ENCODE data around the gene A4GNT. TPM values are rescaled to one million over a fixed set of nuclear protein-coding genes. Genes with fewer than 3 reads are reported as not detected.
"Not testable (repeated sequence)": the region's sequence is repeated elsewhere in the genome, so short reads cannot be mapped to it uniquely, and the experiment has no call there.

A4GNT gene
- total and polyA plus RNA-seq, 2 of the 8 experiments (the other 6 are each of a cell fraction or from before 2014, with no cell fraction given): not detected

DNA sequence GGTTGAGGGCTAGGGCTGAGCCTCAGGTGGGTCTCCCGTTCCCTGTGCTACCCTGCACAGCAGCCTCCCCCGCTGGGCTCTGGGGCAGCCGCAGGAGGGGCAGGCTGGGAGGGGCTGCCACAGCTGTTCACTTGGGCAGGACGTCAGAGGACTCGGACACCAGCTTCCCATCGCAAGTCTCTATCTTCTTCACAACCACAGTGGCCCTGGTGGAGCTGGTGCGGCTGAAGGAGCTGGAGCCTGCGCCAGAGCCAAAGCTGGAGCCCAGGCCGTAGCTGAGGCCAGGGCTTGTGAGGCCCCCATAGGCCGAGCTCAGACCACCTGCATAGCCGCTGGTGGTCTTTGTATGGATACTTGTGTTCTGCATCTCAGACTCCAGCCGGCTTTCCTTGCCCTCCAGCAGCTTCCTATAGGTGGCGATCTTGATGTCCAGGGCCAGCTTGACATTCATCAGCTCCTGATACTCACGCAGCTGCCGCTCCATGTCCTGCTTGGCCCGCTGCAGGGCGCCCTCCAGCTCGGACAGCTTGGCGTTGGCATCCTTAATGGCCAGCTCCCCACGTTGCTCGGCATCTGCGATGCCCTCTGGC, 30.7 kb downstream of the A4GNT start:
- FAIRE-seq: not testable (repeated sequence)
- TF ChIP-seq RAD21 (IDR thresholded peaks at IDR 0.05 in 1 of 2, conservative IDR thresholded peaks at IDR 0.05 in 1 of 2; ENCODE audit: low read depth in 2 of 2, low read length in 2 of 2): peak; percentile 33 to 34; a peak in 2 of 4 replicates
- TF ChIP-seq, protein P1, sequence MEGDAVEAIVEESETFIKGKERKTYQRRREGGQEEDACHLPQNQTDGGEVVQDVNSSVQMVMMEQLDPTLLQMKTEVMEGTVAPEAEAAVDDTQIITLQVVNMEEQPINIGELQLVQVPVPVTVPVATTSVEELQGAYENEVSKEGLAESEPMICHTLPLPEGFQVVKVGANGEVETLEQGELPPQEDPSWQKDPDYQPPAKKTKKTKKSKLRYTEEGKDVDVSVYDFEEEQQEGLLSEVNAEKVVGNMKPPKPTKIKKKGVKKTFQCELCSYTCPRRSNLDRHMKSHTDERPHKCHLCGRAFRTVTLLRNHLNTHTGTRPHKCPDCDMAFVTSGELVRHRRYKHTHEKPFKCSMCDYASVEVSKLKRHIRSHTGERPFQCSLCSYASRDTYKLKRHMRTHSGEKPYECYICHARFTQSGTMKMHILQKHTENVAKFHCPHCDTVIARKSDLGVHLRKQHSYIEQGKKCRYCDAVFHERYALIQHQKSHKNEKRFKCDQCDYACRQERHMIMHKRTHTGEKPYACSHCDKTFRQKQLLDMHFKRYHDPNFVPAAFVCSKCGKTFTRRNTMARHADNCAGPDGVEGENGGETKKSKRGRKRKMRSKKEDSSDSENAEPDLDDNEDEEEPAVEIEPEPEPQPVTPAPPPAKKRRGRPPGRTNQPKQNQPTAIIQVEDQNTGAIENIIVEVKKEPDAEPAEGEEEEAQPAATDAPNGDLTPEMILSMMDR (IDR thresholded peaks at IDR 0.05; ENCODE audit: control extremely low read depth in 1 of 3, insufficient read depth in 1 of 3, low read depth in 1 of 3, low read length in 3 of 3): peak; percentile 40 to 72 (median 66)

More for the DNA sequence above, 30.7 kb downstream of the A4GNT start:
- H3K79me2 ChIP-seq (ENCODE audit: control insufficient read depth in 1 of 2, insufficient read depth in 2 of 2, low read length in 2 of 2); H2BK12ac ChIP-seq (ENCODE audit: low read depth, low read length); H4K91ac ChIP-seq (replicated peaks; ENCODE audit: insufficient read length, low read length); H3K23me2 ChIP-seq (ENCODE audit: low read depth, low read length); H3K23ac ChIP-seq (ENCODE audit: insufficient read length); H3K4me1 ChIP-seq (replicated peaks in 1 of 4; ENCODE audit: control insufficient read depth in 3 of 4, insufficient read depth in 4 of 4, low read length in 3 of 4); H2BK15ac ChIP-seq (ENCODE audit: low read length); H3K4me2 ChIP-seq (ENCODE audit: insufficient read depth in 1 of 2, low read depth in 2 of 2, low read length in 2 of 2); H3K27me3 ChIP-seq (replicated peaks in 1 of 4; ENCODE audit: control insufficient read depth in 3 of 4, extremely low read depth in 1 of 4, insufficient read depth in 3 of 4, low read length in 3 of 4); H3K36me3 ChIP-seq (ENCODE audit: control insufficient read depth in 2 of 4, insufficient read depth in 4 of 4, low read length in 3 of 4); H3K9me3 ChIP-seq (ENCODE audit: insufficient read depth in 2 of 2, low read depth in 1 of 2, low read length in 1 of 2); H3K4ac ChIP-seq (replicated peaks; ENCODE audit: insufficient read length, low read depth, low read length); H4K8ac ChIP-seq (ENCODE audit: extremely low read depth, insufficient read depth, low read length); H3K79me1 ChIP-seq (ENCODE audit: low read depth, low read length); H3K27ac ChIP-seq (ENCODE audit: low read depth, low read length); H3K14ac ChIP-seq (ENCODE audit: insufficient read length); H4K20me1 ChIP-seq (replicated peaks in 1 of 2; ENCODE audit: control insufficient read depth in 1 of 2, insufficient read depth in 2 of 2, low read length in 2 of 2); H3K9ac ChIP-seq (replicated peaks in 1 of 4; ENCODE audit: extremely low read depth in 1 of 4, low read depth in 3 of 4, low read length in 3 of 4); H2BK120ac ChIP-seq (replicated peaks; ENCODE audit: low read depth, low read length); H2BK5ac ChIP-seq (ENCODE audit: low read depth, low read length); H2AFZ ChIP-seq (ENCODE audit: low read length); H3K4me3 ChIP-seq (ENCODE audit: extremely low read depth in 1 of 4, insufficient read depth in 2 of 4, low read depth in 3 of 4, low read length in 4 of 4); H2AK5ac ChIP-seq (ENCODE audit: low read depth, low read length); H2BK20ac ChIP-seq (ENCODE audit: low read length); H3K56ac ChIP-seq (replicated peaks; ENCODE audit: insufficient read length, low read depth, low read length); H3K18ac ChIP-seq (ENCODE audit: extremely low read depth, low read length); H4K5ac ChIP-seq (ENCODE audit: insufficient read length, low read depth, low read length): not testable (repeated sequence)
- whole genome bisulfite sequencing, 2 experiments (ENCODE audit: extremely low coverage in 1 of 2, insufficient coverage in 1 of 2, insufficient read length in 1 of 2, insufficient replicate concordance in 2 of 2, low coverage in 1 of 2, low lambda C conversion rate in 2 of 2, missing lambda C conversion rate in 1 of 2): 83% methylated on average over 21 of the region's 22 CpGs; no CpG with 5 or more reads in 1 of the 2 experiments
- peak in 1 of 2 experiments; percentile 64 for DNase-seq (ENCODE audit: low read depth in 1 of 2, low spot score in 2 of 2)
- CTCF ChIA-PET (ENCODE audit: partially characterized antibody): interaction anchor here (1.1 to 9.5 kb wide), 18 partner anchors 9 to 494 kb away, joined by 3 to 85 read pairs (median 8); partner anchors contain the start of genes ARMC8 and DZIP1L
- POLR2A ChIA-PET (ENCODE audit: partially characterized antibody): interaction anchor here (1.7 to 1.9 kb wide), 2 partner anchors 10 to 14 kb away, joined by 4 to 5 read pairs; partner anchors contain the start of gene DZIP1L

Measured in H1 (cell line).